Measurements from ENCODE around the gene DCC. TPM values are rescaled to one million over a fixed set of nuclear protein-coding genes. Genes with fewer than 3 reads are reported as not detected.

Gene DCC
- total RNA-seq, 1 experiment from 2014 or later: not detected

- BruUV-seq (replicated peaks): no TSS peak
- CTCF ChIA-PET: no interaction called here
- no peak for ATAC-seq
Measured at GRCh38 chr18:53408271-53408670, 1068.3 kb downstream of the DCC start.

More at GRCh38 chr18:53408271-53408670, 1068.3 kb downstream of the DCC start:
- H3K4me1 ChIP-seq (ENCODE audit: control insufficient read depth in 1 of 2, insufficient read depth in 2 of 2, low read length in 2 of 2): no peaks in the 10 kb centered on the region
- no peaks in the 10 kb centered on the region for H3K9me2 ChIP-seq (ENCODE audit: insufficient read depth)
- H4K20me1 ChIP-seq (ENCODE audit: insufficient read depth): no peaks in the 10 kb centered on the region
- no peaks in the 10 kb centered on the region for H3K79me2 ChIP-seq (ENCODE audit: insufficient read depth, low read length)
- intact Hi-C loops (cut with micrococcal nuclease): no loop called here
- TF ChIP-seq, protein P1, sequence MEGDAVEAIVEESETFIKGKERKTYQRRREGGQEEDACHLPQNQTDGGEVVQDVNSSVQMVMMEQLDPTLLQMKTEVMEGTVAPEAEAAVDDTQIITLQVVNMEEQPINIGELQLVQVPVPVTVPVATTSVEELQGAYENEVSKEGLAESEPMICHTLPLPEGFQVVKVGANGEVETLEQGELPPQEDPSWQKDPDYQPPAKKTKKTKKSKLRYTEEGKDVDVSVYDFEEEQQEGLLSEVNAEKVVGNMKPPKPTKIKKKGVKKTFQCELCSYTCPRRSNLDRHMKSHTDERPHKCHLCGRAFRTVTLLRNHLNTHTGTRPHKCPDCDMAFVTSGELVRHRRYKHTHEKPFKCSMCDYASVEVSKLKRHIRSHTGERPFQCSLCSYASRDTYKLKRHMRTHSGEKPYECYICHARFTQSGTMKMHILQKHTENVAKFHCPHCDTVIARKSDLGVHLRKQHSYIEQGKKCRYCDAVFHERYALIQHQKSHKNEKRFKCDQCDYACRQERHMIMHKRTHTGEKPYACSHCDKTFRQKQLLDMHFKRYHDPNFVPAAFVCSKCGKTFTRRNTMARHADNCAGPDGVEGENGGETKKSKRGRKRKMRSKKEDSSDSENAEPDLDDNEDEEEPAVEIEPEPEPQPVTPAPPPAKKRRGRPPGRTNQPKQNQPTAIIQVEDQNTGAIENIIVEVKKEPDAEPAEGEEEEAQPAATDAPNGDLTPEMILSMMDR (IDR thresholded peaks at IDR 0.05 in 2 of 3, conservative IDR thresholded peaks at IDR 0.05 in 1 of 3; ENCODE audit: borderline replicate concordance in 1 of 3, insufficient read depth in 1 of 3, low read depth in 2 of 3, low read length in 2 of 3): no peak
- TF ChIP-seq FOSL1 (IDR thresholded peaks at IDR 0.05; ENCODE audit: low read depth): no peak
- TF ChIP-seq, protein P2, sequence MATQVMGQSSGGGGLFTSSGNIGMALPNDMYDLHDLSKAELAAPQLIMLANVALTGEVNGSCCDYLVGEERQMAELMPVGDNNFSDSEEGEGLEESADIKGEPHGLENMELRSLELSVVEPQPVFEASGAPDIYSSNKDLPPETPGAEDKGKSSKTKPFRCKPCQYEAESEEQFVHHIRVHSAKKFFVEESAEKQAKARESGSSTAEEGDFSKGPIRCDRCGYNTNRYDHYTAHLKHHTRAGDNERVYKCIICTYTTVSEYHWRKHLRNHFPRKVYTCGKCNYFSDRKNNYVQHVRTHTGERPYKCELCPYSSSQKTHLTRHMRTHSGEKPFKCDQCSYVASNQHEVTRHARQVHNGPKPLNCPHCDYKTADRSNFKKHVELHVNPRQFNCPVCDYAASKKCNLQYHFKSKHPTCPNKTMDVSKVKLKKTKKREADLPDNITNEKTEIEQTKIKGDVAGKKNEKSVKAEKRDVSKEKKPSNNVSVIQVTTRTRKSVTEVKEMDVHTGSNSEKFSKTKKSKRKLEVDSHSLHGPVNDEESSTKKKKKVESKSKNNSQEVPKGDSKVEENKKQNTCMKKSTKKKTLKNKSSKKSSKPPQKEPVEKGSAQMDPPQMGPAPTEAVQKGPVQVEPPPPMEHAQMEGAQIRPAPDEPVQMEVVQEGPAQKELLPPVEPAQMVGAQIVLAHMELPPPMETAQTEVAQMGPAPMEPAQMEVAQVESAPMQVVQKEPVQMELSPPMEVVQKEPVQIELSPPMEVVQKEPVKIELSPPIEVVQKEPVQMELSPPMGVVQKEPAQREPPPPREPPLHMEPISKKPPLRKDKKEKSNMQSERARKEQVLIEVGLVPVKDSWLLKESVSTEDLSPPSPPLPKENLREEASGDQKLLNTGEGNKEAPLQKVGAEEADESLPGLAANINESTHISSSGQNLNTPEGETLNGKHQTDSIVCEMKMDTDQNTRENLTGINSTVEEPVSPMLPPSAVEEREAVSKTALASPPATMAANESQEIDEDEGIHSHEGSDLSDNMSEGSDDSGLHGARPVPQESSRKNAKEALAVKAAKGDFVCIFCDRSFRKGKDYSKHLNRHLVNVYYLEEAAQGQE (IDR thresholded peaks at IDR 0.05; ENCODE audit: low read depth): no peak
- no peak for TF ChIP-seq CBX3 (IDR thresholded peaks at IDR 0.05; ENCODE audit: low read depth)
- TF ChIP-seq TCF7L2 (IDR thresholded peaks at IDR 0.05; ENCODE audit: borderline replicate concordance, extremely low read depth, insufficient read depth, insufficient read length): no peak
- TF ChIP-seq SIN3A (IDR thresholded peaks at IDR 0.05; ENCODE audit: low read depth): no peak
- TF ChIP-seq ZNF274 (IDR thresholded peaks at IDR 0.05; ENCODE audit: low read depth, low read length): no peak
- TF ChIP-seq SP1 (IDR thresholded peaks at IDR 0.05; ENCODE audit: low read depth): no peak
- TF ChIP-seq, protein P3, sequence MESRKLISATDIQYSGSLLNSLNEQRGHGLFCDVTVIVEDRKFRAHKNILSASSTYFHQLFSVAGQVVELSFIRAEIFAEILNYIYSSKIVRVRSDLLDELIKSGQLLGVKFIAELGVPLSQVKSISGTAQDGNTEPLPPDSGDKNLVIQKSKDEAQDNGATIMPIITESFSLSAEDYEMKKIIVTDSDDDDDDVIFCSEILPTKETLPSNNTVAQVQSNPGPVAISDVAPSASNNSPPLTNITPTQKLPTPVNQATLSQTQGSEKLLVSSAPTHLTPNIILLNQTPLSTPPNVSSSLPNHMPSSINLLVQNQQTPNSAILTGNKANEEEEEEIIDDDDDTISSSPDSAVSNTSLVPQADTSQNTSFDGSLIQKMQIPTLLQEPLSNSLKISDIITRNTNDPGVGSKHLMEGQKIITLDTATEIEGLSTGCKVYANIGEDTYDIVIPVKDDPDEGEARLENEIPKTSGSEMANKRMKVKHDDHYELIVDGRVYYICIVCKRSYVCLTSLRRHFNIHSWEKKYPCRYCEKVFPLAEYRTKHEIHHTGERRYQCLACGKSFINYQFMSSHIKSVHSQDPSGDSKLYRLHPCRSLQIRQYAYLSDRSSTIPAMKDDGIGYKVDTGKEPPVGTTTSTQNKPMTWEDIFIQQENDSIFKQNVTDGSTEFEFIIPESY (IDR thresholded peaks at IDR 0.05; ENCODE audit: extremely low read depth, insufficient replicate concordance, low read length): no peak
- no peak for TF ChIP-seq ATF3 (IDR thresholded peaks at IDR 0.05)
- H3K27ac ChIP-seq (ENCODE audit: low read depth, low read length): no peak overlapping the region
- no peak overlapping the region for H3K4me2 ChIP-seq (ENCODE audit: low read length)
- H3K27me3 ChIP-seq (ENCODE audit: insufficient read depth, low read length): no peaks in the 10 kb centered on the region
- H3K36me3 ChIP-seq (ENCODE audit: control insufficient read depth in 1 of 2, insufficient read depth in 2 of 2, low read length in 2 of 2): no peaks in the 10 kb centered on the region
- POLR2A ChIA-PET: no interaction called here
- no peak overlapping the region for H3K4me3 ChIP-seq (replicated peaks in 1 of 2; ENCODE audit: low read depth in 1 of 2, low read length in 2 of 2)
- no peak overlapping the region for H3K9ac ChIP-seq (ENCODE audit: low read length)
- RAD21 ChIA-PET (ENCODE audit: low non-redundant PET in 1 of 2, low total read pairs in 2 of 2, uncharacterized antibody in 2 of 2, unreplicated experiment in 2 of 2): no interaction called here
- H3K9me3 ChIP-seq (ENCODE audit: control insufficient read depth in 1 of 2, insufficient read depth in 1 of 2, low read depth in 1 of 2, low read length in 2 of 2): peaks cover 7 to 18% of the 10 kb centered on the region in 2 experiments; a peak in 2 of 4 replicates
- DNase-seq (ENCODE audit: low read depth, low spot score): no peak
- no peak overlapping the region for H2AFZ ChIP-seq (ENCODE audit: low read depth, low read length, poor library complexity, severe bottlenecking)

Data from HCT116 (cell line).